HG02884 (cell line): ENCODE results near the gene LRRK1.

ENCODE experiments used
- ATAC-seq: cut with Tn5 transposase; IDR thresholded peaks from one replicate; pipeline ENCODE4 v1.9.1; 2021; ENCODE audit warnings: mild to moderate bottlenecking, moderate library complexity; ENCODE audit not compliant: unreplicated experiment

Gene LRRK1

GRCh38 chr15:100918690-100919480 is at the start of gene LRRK1:
LRRK1 (plus strand) TSS chr15:100919357; CDS start chr15:100924633, 5,276 bp downstream.
- no peak for ATAC-seq

GRCh38 chr15:100873029-100873677 is 46.0 kb upstream of the LRRK1 start:
- no peak for ATAC-seq

GRCh38 chr15:100875495-100875894 is 43.7 kb upstream of the LRRK1 start:
- ATAC-seq: no peak

- ATAC-seq: no peak
Measured at GRCh38 chr15:100875976-100876375, 43.2 kb upstream of the LRRK1 start.

GRCh38 chr15:100877551-100877950 is 41.6 kb upstream of the LRRK1 start:
- no peak for ATAC-seq

- ATAC-seq: no peak
Measured at GRCh38 chr15:100878130-100878529, 41.0 kb upstream of the LRRK1 start.

GRCh38 chr15:100878648-100879047 is 40.5 kb upstream of the LRRK1 start:
- no peak for ATAC-seq

- ATAC-seq: no peak
Measured at GRCh38 chr15:100879061-100879463, 40.1 kb upstream of the LRRK1 start.

GRCh38 chr15:100879464-100880138 is 39.6 kb upstream of the LRRK1 start, which contains the start of gene ALDH1A3:
ALDH1A3 (plus strand) TSS chr15:100879831; CDS start chr15:100879908, 77 bp downstream.
- no peak for ATAC-seq

GRCh38 chr15:100880139-100880896 is 38.8 kb upstream of the LRRK1 start:
- ATAC-seq: no peak

- ATAC-seq: no peak
Measured at GRCh38 chr15:100880897-100881242, 38.3 kb upstream of the LRRK1 start.

- no peak for ATAC-seq
Measured at GRCh38 chr15:100881573-100882336, 37.4 kb upstream of the LRRK1 start.

GRCh38 chr15:100885116-100885515 is 34.0 kb upstream of the LRRK1 start:
- no peak for ATAC-seq

- ATAC-seq: no peak
Measured at GRCh38 chr15:100885811-100886210, 33.3 kb upstream of the LRRK1 start.

GRCh38 chr15:100887211-100887913 is 31.8 kb upstream of the LRRK1 start:
- no peak for ATAC-seq

- ATAC-seq: no peak
Measured at GRCh38 chr15:100889385-100890050, 29.6 kb upstream of the LRRK1 start.

GRCh38 chr15:100890051-100890720 is 29.0 kb upstream of the LRRK1 start:
- no peak for ATAC-seq

GRCh38 chr15:100890850-100891249 is 28.3 kb upstream of the LRRK1 start:
- no peak for ATAC-seq
